Karpas-422 (cell line): Measurements from ENCODE around the gene NQO1. TPM values are rescaled to one million over a fixed set of nuclear protein-coding genes. Genes with fewer than 3 reads are reported as not detected.

Experiments
- DNase-seq: peaks from one replicate; pipeline ENCODE4 v3.0.0-alpha.2; 2015
- H2AFZ ChIP-seq: fragments of 200-600 bp; sonication (generic); 2 replicates; pipeline ENCODE4 v1.6.1; 2014; ENCODE audit warnings: antibody characterized with exemption, low read length, mixed read lengths
- H3K27ac ChIP-seq: fragments of 200-600 bp; sonication (generic); 2 replicates; pipeline ENCODE4 v1.5.1; 2014; ENCODE audit warnings: mild to moderate bottlenecking, low read length, moderate library complexity
- H3K27me3 ChIP-seq: fragments of 200-600 bp; sonication (generic); 2 replicates; pipeline ENCODE4 v1.6.1; 2014; ENCODE audit warnings: low read length, mixed read lengths
- H3K36me3 ChIP-seq: fragments of 200-600 bp; sonication (generic); 2 replicates; pipeline ENCODE4 v1.6.1; 2014; ENCODE audit warnings: low read length, mixed read lengths; ENCODE audit not compliant: insufficient read depth
- H3K4me1 ChIP-seq: fragments of 200-600 bp; sonication (generic); 2 replicates; pipeline ENCODE4 v1.6.1; 2014; ENCODE audit warnings: mild to moderate bottlenecking, low read length, mixed read lengths
- H3K4me2 ChIP-seq: fragments of 200-600 bp; sonication (generic); 2 replicates; pipeline ENCODE4 v1.6.1; 2014; ENCODE audit warnings: low read length, low read depth, mild to moderate bottlenecking; ENCODE audit not compliant: poor library complexity, severe bottlenecking
- H3K4me3 ChIP-seq: fragments of 200-600 bp; sonication (generic); 2 replicates; pipeline ENCODE4 v1.5.1; 2014; ENCODE audit warnings: mild to moderate bottlenecking, antibody characterized with exemption, low read length, mixed read lengths
- H3K79me2 ChIP-seq: fragments of 200-600 bp; sonication (generic); 2 replicates; pipeline ENCODE4 v1.6.1; 2014; ENCODE audit warnings: mild to moderate bottlenecking, low read length, mixed read lengths
- H3K9ac ChIP-seq: fragments of 200-600 bp; sonication (generic); 2 replicates; pipeline ENCODE4 v1.6.0; 2014; ENCODE audit warnings: low read length
- H3K9me2 ChIP-seq: fragments of 200-600 bp; sonication (generic), shearing (Covaris generic); replicated peaks from 2 replicates; pipeline ENCODE4 v1.6.0; 2014; ENCODE audit warnings: mild to moderate bottlenecking, low read length, moderate library complexity; ENCODE audit not compliant: insufficient read depth
- H3K9me3 ChIP-seq: fragments of 300-700, 200-600 bp; sonication (generic); 2 replicates; pipeline ENCODE4 v1.6.1; 2014; ENCODE audit warnings: low read length, mixed read lengths
- H4K20me1 ChIP-seq: fragments of 200-600 bp; sonication (generic); 2 replicates; pipeline ENCODE4 v1.6.1; 2014; ENCODE audit warnings: mild to moderate bottlenecking, antibody characterized with exemption, low read length, low read depth; ENCODE audit not compliant: insufficient read depth
- total RNA-seq: library from RNA; depleted of rRNA; stranded (reverse); fragments of >200 nt; shearing (Covaris generic); gene quantifications from 2 replicates; pipeline ENCODE4 v1.2.3, GENCODE V29; 2014; ENCODE audit warnings: low replicate concordance; rRNA removed

Gene NQO1
- total RNA-seq, 1 experiment from 2014 or later, result 16.2 TPM

GRCh38 chr16:69660166-69660565 lies 66.2 kb downstream of the NQO1 start:
- H3K27me3 ChIP-seq, result no peaks in the 10 kb centered on the region
- H3K9ac ChIP-seq, result no peak overlapping the region
- no peaks in the 10 kb centered on the region for H3K79me2 ChIP-seq
- H3K36me3 ChIP-seq, result peaks cover 26% of the 10 kb centered on the region
- H3K4me1 ChIP-seq, result no peaks in the 10 kb centered on the region
- H3K9me2 ChIP-seq, result no peaks in the 10 kb centered on the region
- no peaks in the 10 kb centered on the region for H4K20me1 ChIP-seq
- H3K9me3 ChIP-seq, result no peaks in the 10 kb centered on the region
- DNase-seq, result no peak
- no peak overlapping the region for H2AFZ ChIP-seq
- H3K4me3 ChIP-seq, result no peak overlapping the region
- H3K27ac ChIP-seq, result no peak overlapping the region
- H3K4me2 ChIP-seq, result no peak overlapping the region

Other genes with a start within 250 kb of the NQO1 start
- gene NFAT5, start 160.6 kb downstream of the NQO1 start, total RNA-seq, result 10.1 and 41.6 TPM in 2 replicates
- 50.5 and 68.3 TPM in 2 replicates for gene NOB1, start 28.4 kb upstream of the NQO1 start, total RNA-seq
- gene WWP2, start 35.8 kb upstream of the NQO1 start, total RNA-seq, result 30.7 and 42.0 TPM in 2 replicates
- gene CLEC18A, start 224.8 kb upstream of the NQO1 start, total RNA-seq, result 3.4 and 4.9 TPM in 2 replicates